ENCODE data around the gene STAT1.
A peak's percentile ranks its signal among the peaks of the same experiment; 100 is the strongest.
"Not testable (repeated sequence)": the region's sequence is repeated elsewhere in the genome, so short reads cannot be mapped to it uniquely, and the experiment has no call there.

STAT1 gene

GRCh38 chr2:191009541-191010374 is 4.2 kb downstream of the STAT1 start:
- DNase-seq, result no peak

GRCh38 chr2:191008286-191008685 is 5.7 kb downstream of the STAT1 start:
- no peak for DNase-seq

GRCh38 chr2:191006997-191007783 is 6.8 kb downstream of the STAT1 start:
- no peak for DNase-seq

- DNase-seq, result no peak
Measured at GRCh38 chr2:191006297-191006696, 7.7 kb downstream of the STAT1 start.

GRCh38 chr2:191003405-191004309 is 10.3 kb downstream of the STAT1 start:
- no peak for DNase-seq

GRCh38 chr2:191001624-191002023 is 12.3 kb downstream of the STAT1 start:
- no peak for DNase-seq

GRCh38 chr2:191001032-191001431 is 12.9 kb downstream of the STAT1 start:
- no peak for DNase-seq

GRCh38 chr2:190999949-191000665 is 13.9 kb downstream of the STAT1 start:
- no peak for DNase-seq

- no peak for DNase-seq
Measured at GRCh38 chr2:190999058-190999457, 14.9 kb downstream of the STAT1 start.

GRCh38 chr2:190997526-190998113 is 16.4 kb downstream of the STAT1 start:
- DNase-seq, result no peak

- DNase-seq, result peak in 1 of 58 donors; percentile 7
Measured at GRCh38 chr2:190996947-190997346, 17.0 kb downstream of the STAT1 start.

GRCh38 chr2:190996338-190996946 is 17.5 kb downstream of the STAT1 start:
- no peak for DNase-seq

GRCh38 chr2:190995315-190995714 is 18.7 kb downstream of the STAT1 start:
- DNase-seq, result not testable (repeated sequence)

GRCh38 chr2:190994148-190994547 is 19.8 kb downstream of the STAT1 start:
- no peak for DNase-seq

- DNase-seq, result no peak
Measured at GRCh38 chr2:190993292-190993643, 20.7 kb downstream of the STAT1 start.

GRCh38 chr2:190990132-190990531 is 23.8 kb downstream of the STAT1 start:
- no peak for DNase-seq

- no peak for DNase-seq
Measured at GRCh38 chr2:190988910-190989309, 25.1 kb downstream of the STAT1 start.

GRCh38 chr2:190987938-190988337 is 26.0 kb downstream of the STAT1 start:
- no peak for DNase-seq

- DNase-seq, result no peak
Measured at GRCh38 chr2:190987116-190987515, 26.9 kb downstream of the STAT1 start.

Data from anterior cingulate cortex (tissue), 58 donors.